Activated naive CD8-positive, alpha-beta T cell treated with anti-CD3 and anti-CD28 coated beads, Interleukin-2, amount 10 ng/mL, durations not matched to agents 7 days and 5 days (primary cell): ENCODE measurements around the gene RCC2. TPM values are rescaled to one million over a fixed set of nuclear protein-coding genes. Genes with fewer than 3 reads are reported as not detected.

Experiments
- total RNA-seq, 2 experiments: library from RNA; stranded (reverse); gene quantifications; one replicate each; pipeline ENCODE4 v1.2.3, GENCODE V29; 2021

RCC2 gene
- total RNA-seq, 2 experiments from 2014 or later: 106 to 113 TPM

Other genes with a start within 250 kb of the RCC2 start
- gene PADI1, start 234.5 kb downstream of the RCC2 start, total RNA-seq: not detected
- not detected for gene PADI3, start 190.6 kb downstream of the RCC2 start, total RNA-seq
- gene PADI4, start 131.5 kb downstream of the RCC2 start, total RNA-seq: 1 to 10 TPM; 4.3 to 4.9 TPM
- not detected for gene PADI6, start 67.5 kb downstream of the RCC2 start, total RNA-seq
- gene ARHGEF10L, start 100.0 kb upstream of the RCC2 start, total RNA-seq: under 1 TPM; 0.39 to 0.48 TPM